DND-41 (cell line): ENCODE data around the gene IL7R.

Source experiments
- EZH2 ChIP-seq: IDR thresholded peaks from 3 replicates; pipeline ENCODE4 v1.6.1; 2012; ENCODE audit warnings: borderline replicate concordance, low read depth, mild to moderate bottlenecking, moderate library complexity, low read length, inconsistent platforms; ENCODE audit not compliant: severe bottlenecking
- TF ChIP-seq, protein P1 (sequence below): IDR thresholded peaks from 2 replicates; pipeline ENCODE4 v1.5.1; 2012; ENCODE audit warnings: borderline replicate concordance, low read length, moderate library complexity, mild to moderate bottlenecking; ENCODE audit not compliant: poor library complexity, severe bottlenecking; ENCODE audit errors: extremely low read depth

GRCh38 chr5:35867998-35868397, 11.3 kb downstream of the IL7R start:
- TF ChIP-seq, protein P1, sequence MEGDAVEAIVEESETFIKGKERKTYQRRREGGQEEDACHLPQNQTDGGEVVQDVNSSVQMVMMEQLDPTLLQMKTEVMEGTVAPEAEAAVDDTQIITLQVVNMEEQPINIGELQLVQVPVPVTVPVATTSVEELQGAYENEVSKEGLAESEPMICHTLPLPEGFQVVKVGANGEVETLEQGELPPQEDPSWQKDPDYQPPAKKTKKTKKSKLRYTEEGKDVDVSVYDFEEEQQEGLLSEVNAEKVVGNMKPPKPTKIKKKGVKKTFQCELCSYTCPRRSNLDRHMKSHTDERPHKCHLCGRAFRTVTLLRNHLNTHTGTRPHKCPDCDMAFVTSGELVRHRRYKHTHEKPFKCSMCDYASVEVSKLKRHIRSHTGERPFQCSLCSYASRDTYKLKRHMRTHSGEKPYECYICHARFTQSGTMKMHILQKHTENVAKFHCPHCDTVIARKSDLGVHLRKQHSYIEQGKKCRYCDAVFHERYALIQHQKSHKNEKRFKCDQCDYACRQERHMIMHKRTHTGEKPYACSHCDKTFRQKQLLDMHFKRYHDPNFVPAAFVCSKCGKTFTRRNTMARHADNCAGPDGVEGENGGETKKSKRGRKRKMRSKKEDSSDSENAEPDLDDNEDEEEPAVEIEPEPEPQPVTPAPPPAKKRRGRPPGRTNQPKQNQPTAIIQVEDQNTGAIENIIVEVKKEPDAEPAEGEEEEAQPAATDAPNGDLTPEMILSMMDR = no peak
- no peak for TF ChIP-seq EZH2
